Measurements from ENCODE around the gene MAML2.

DNA sequence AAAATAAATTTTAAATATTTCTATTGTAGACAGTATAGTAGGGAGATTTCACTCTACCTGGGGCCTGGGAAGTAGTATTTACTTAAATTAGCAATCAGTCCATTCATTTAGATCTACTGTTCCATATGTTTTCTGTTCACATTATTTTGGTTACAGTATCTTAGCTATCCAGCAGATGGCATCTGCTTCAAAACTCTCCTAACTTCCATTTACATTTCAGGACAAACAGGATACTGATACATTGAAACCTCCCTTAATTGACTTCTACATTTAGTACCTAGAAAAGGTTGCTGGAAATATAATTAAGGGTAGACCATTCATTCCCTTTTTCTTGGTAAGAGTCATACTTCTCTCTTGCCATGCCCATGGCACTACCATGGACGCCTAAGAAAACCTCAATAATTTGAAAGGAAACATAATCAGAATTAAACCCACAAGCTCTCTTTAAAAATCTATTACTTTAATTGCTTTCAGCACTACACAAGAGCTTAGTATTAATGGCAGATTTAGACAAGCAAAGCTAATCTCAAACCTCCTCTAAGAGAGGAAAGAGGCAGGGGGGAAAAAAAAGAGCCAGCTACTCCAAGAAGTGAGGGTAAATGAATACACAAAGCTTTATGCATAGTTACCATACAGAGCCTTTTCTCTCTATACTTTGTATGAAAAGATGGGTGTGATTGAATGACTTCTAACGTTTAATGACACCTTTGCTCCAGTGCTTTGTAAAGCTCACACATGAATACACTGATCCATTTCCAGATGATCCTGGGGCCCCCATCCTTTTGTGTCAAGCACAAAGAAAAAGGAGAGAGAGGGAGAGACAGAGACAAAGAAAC, 287.9 kb downstream of the MAML2 start:
- TF ChIP-seq, protein P1, sequence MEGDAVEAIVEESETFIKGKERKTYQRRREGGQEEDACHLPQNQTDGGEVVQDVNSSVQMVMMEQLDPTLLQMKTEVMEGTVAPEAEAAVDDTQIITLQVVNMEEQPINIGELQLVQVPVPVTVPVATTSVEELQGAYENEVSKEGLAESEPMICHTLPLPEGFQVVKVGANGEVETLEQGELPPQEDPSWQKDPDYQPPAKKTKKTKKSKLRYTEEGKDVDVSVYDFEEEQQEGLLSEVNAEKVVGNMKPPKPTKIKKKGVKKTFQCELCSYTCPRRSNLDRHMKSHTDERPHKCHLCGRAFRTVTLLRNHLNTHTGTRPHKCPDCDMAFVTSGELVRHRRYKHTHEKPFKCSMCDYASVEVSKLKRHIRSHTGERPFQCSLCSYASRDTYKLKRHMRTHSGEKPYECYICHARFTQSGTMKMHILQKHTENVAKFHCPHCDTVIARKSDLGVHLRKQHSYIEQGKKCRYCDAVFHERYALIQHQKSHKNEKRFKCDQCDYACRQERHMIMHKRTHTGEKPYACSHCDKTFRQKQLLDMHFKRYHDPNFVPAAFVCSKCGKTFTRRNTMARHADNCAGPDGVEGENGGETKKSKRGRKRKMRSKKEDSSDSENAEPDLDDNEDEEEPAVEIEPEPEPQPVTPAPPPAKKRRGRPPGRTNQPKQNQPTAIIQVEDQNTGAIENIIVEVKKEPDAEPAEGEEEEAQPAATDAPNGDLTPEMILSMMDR (conservative IDR thresholded peaks at IDR 0.05) = peak; percentile 80
- TF ChIP-seq ZFX (IDR thresholded peaks at IDR 0.05) = no peak

Measured in C4-2B (cell line).